ENCODE data around the gene PTPRE. TPM values are rescaled to one million over a fixed set of nuclear protein-coding genes. Genes with fewer than 3 reads are reported as not detected.
A peak's percentile ranks its signal among the peaks of the same experiment; 100 is the strongest.

PTPRE gene
- total and polyA plus RNA-seq, 2 of the 4 experiments (the other 2 are of a cell fraction): 0.34 to 0.54 TPM

GRCh38 chr10:128087146-128087883 lies 180.4 kb downstream of the PTPRE start:
- Histone ChIP-seq H3K56ac (ENCODE audit: extremely low read depth, insufficient read depth, low read length) (no peak overlapping the region), H3K9me3 (ENCODE audit: control insufficient read depth, insufficient read depth, low read length) (no peaks in the 10 kb centered on the region), H4K5ac (ENCODE audit: low read depth, low read length) (no peak overlapping the region), H3K36me3 (ENCODE audit: control insufficient read depth, insufficient read depth, low read length) (no peaks in the 10 kb centered on the region), H2AK5ac (ENCODE audit: low read depth, low read length) (no peak overlapping the region), H3K4ac (ENCODE audit: low read depth, low read length) (no peak overlapping the region), H4K91ac (ENCODE audit: insufficient read depth, low read depth, low read length) (no peak overlapping the region), H2BK20ac (ENCODE audit: low read depth, low read length) (no peak overlapping the region), H4K8ac (ENCODE audit: low read depth in 2 of 2, low read length in 2 of 2) (no peak overlapping the region), H3K18ac (ENCODE audit: low read depth, low read length) (no peak overlapping the region), H4K20me1 (ENCODE audit: insufficient read depth, low read length) (no peaks in the 10 kb centered on the region), H3K14ac (replicated peaks; ENCODE audit: low read depth, low read length) (no peak overlapping the region), H2AFZ (replicated peaks; ENCODE audit: low read length, poor library complexity) (no peak overlapping the region), H2BK120ac (ENCODE audit: low read depth, low read length) (no peak overlapping the region), H2AK9ac (replicated peaks; ENCODE audit: low read depth, low read length, poor library complexity) (no peak overlapping the region), H3K4me1 (ENCODE audit: control insufficient read depth, insufficient read depth, low read length) (no peaks in the 10 kb centered on the region), H3K4me3 (ENCODE audit: insufficient read depth, low read depth, low read length) (no peak overlapping the region), H3K9ac (ENCODE audit: low read depth, low read length) (no peak overlapping the region), H3K79me1 (ENCODE audit: low read depth in 1 of 2, low read length in 2 of 2) (no peaks in the 10 kb centered on the region), H2BK15ac (ENCODE audit: low read depth, low read length) (no peak overlapping the region), H3K23ac (ENCODE audit: low read depth, low read length) (no peak overlapping the region), H3K27ac (ENCODE audit: insufficient read depth, low read length) (no peak overlapping the region), H3K4me2 (ENCODE audit: low read depth, low read length) (no peak overlapping the region), H3K27me3 (ENCODE audit: control insufficient read depth, insufficient read depth, low read length) (no peaks in the 10 kb centered on the region; the same call in 1 of the 2 replicates), H2BK5ac (ENCODE audit: low read depth, low read length, poor library complexity, severe bottlenecking) (no peak overlapping the region), H3K9me1 (ENCODE audit: insufficient read depth, low read length) (no peaks in the 10 kb centered on the region)
- ChIA-PET POLR2A (ENCODE audit: unreplicated experiment) (no interaction called here), CTCF (no interaction called here)
- DNase-seq (no peak), ATAC-seq (ENCODE audit: low read depth) (peak; percentile 44; the same call in 1 of the 2 replicates)
- intact Hi-C loops (cut with micrococcal nuclease): no loop called here
- TF ChIP-seq NFE2L2 (IDR thresholded peaks at IDR 0.05; ENCODE audit: low read depth, low read length): no peak
- TF ChIP-seq RAD21 (IDR thresholded peaks at IDR 0.05; ENCODE audit: low read length): no peak
- TF ChIP-seq MAFK (IDR thresholded peaks at IDR 0.05; ENCODE audit: low read depth, low read length): no peak
- TF ChIP-seq MXI1 (IDR thresholded peaks at IDR 0.05; ENCODE audit: borderline replicate concordance, low read depth, low read length): no peak
- TF ChIP-seq CHD1 (IDR thresholded peaks at IDR 0.05; ENCODE audit: low read depth, low read length): no peak
- TF ChIP-seq FOS (IDR thresholded peaks at IDR 0.05; ENCODE audit: low read depth, low read length): no peak
- TF ChIP-seq RFX5 (IDR thresholded peaks at IDR 0.05; ENCODE audit: low read depth, low read length): no peak
- TF ChIP-seq CEBPB (IDR thresholded peaks at IDR 0.05; ENCODE audit: low read depth, low read length): no peak
- TF ChIP-seq ELK1 (IDR thresholded peaks at IDR 0.05; ENCODE audit: borderline replicate concordance, low read depth, low read length): no peak
- no peak for TF ChIP-seq MAZ (IDR thresholded peaks at IDR 0.05; ENCODE audit: borderline replicate concordance, low read depth, low read length)
- TF ChIP-seq CTCF (conservative IDR thresholded peaks at IDR 0.05; ENCODE audit: low read depth, low read length): no peak
- no peak for TF ChIP-seq SMC3 (IDR thresholded peaks at IDR 0.05; ENCODE audit: low read depth, low read length)
- no peak for TF ChIP-seq USF2 (IDR thresholded peaks at IDR 0.05; ENCODE audit: low read depth, low read length)
- BruUV-seq (replicated peaks): no TSS peak
- in situ Hi-C loops (cut with MboI; ENCODE audit: low sequenced_read_pairs): no loop called here
- dilution Hi-C loops (cut with HindIII; ENCODE audit: low sequenced_read_pairs, unreplicated experiment): no loop called here
- no CpG with 5 or more reads among the region's 7 CpGs for WGBS, 2 experiments (ENCODE audit: extremely low coverage in 2 of 2, insufficient read length in 1 of 2)
